Left ventricle myocardium inferior (tissue), 1 donor: Measurements from ENCODE around the gene FAM135A. TPM values are rescaled to one million over a fixed set of nuclear protein-coding genes. Genes with fewer than 3 reads are reported as not detected.
"Not testable (repeated sequence)": the region's sequence is repeated elsewhere in the genome, so short reads cannot be mapped to it uniquely, and the experiment has no call there.

Experiments
- DNase-seq: peaks from one replicate; pipeline ENCODE4 v3.0.0-alpha.2; 2020
- H3K27ac ChIP-seq: fragments of 200-600 bp; replicated peaks from 2 replicates; pipeline ENCODE4 v1.8.0; 2021
- H3K27me3 ChIP-seq: fragments of 200-600 bp; 2 replicates; pipeline ENCODE4 v1.8.0; 2021; ENCODE audit warnings: low read depth
- H3K36me3 ChIP-seq: fragments of 200-600 bp; 2 replicates; pipeline ENCODE4 v1.8.0; 2021
- H3K4me1 ChIP-seq: fragments of 200-600 bp; 2 replicates; pipeline ENCODE4 v1.8.0; 2021
- H3K4me3 ChIP-seq: fragments of 200-600 bp; 2 replicates; pipeline ENCODE4 v1.8.0; 2021; ENCODE audit warnings: mild to moderate bottlenecking, moderate library complexity
- H3K9me3 ChIP-seq: fragments of 200-600 bp; replicated peaks from 2 replicates; pipeline ENCODE4 v1.8.0; 2021
- CTCF ChIP-seq: fragments of 200-600 bp; IDR thresholded peaks from 2 replicates; pipeline ENCODE4 v1.8.0; 2021; ENCODE audit warnings: antibody characterized with exemption, mild to moderate bottlenecking, borderline replicate concordance
- intact Hi-C: fragments of 100-400 bp; cut with micrococcal nuclease; formaldehyde crosslinking; loops from one replicate; pipeline ENCODE4 v1.11.0; 2022
- total RNA-seq: library from RNA; stranded (reverse); fragmentation: NEBNext Ultra II Directional; extraction: Animal tissue kit (Norgen Biotek cat#: 25700); gene quantifications from one replicate; pipeline ENCODE4 v1.2.1, GENCODE V29; 2021
- donor health status: DM: no; HTN: yes; CAD: no; lungs with severe emphysema.

Gene FAM135A
- total RNA-seq, 1 donor from 2014 or later = 14.5 TPM

- Histone ChIP-seq H3K36me3 (no peaks in the 10 kb centered on the region), H3K27ac (no peak overlapping the region), H3K4me3 (no peak overlapping the region), H3K9me3 (peaks cover 5% of the 10 kb centered on the region), H3K27me3 (no peaks in the 10 kb centered on the region), H3K4me1 (no peaks in the 10 kb centered on the region)
- intact Hi-C loops = no loop called here
- TF ChIP-seq CTCF = no peak
- no peak for DNase-seq
Measured at GRCh38 chr6:70604254-70604653, 190.9 kb downstream of the FAM135A start.

DNA sequence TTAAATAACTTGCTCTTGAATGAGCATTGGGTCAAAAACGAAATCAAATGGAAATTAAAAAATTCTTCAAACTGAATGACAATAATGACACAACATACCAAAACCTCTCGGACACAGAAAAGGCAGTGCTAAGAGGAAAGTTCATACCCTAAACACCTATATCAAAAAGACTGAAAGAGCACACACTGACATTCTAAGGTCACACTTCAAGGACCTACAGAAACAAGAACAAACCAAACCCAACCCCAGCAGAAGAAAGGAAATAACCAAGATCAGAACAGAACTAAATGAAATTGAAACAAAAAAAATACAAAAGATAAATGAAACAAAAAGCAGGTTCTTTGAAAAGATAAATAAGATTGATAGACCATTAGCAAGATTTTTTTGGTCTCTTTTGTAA, 194.1 kb downstream of the FAM135A start:
- H3K36me3 ChIP-seq, H3K4me3 ChIP-seq, H3K4me1 ChIP-seq, H3K27ac ChIP-seq, H3K9me3 ChIP-seq, DNase-seq, intact Hi-C loops, H3K27me3 ChIP-seq: not testable (repeated sequence)

- intact Hi-C loops, H3K27ac ChIP-seq, H3K4me1 ChIP-seq, H3K9me3 ChIP-seq, H3K4me3 ChIP-seq, H3K27me3 ChIP-seq, DNase-seq, H3K36me3 ChIP-seq: not testable (repeated sequence)
Measured at GRCh38 chr6:70609181-70609580, 195.9 kb downstream of the FAM135A start.

Other genes starting within 250 kb of the FAM135A start
- 0.08 TPM for gene COL9A1, start 110.4 kb upstream of the FAM135A start, total RNA-seq
- 17.7 TPM for gene SDHAF4, start 153.4 kb downstream of the FAM135A start, total RNA-seq